Measurements from ENCODE around the gene HTR7.

Gene HTR7

GRCh38 chr10:90799172-90799571 lies 58.7 kb downstream of the HTR7 start:
- no peak overlapping the region for H3K4me3 ChIP-seq (ENCODE audit: low read depth, low read length, poor library complexity, severe bottlenecking)
- no peaks in the 10 kb centered on the region for H3K9me2 ChIP-seq (ENCODE audit: low read depth, low read length)
- H3K4me2 ChIP-seq (ENCODE audit: low read length): no peak overlapping the region
- no peaks in the 10 kb centered on the region for H3K36me3 ChIP-seq (ENCODE audit: insufficient read depth, low read length)
- no peak overlapping the region for H3K27ac ChIP-seq (ENCODE audit: low read depth, low read length, poor library complexity, severe bottlenecking)
- H2AFZ ChIP-seq (ENCODE audit: low read length): no peak overlapping the region
- no peaks in the 10 kb centered on the region for H4K20me1 ChIP-seq (ENCODE audit: insufficient read depth, low read length)
- H3F3A ChIP-seq (ENCODE audit: insufficient read depth, low read length): no peaks in the 10 kb centered on the region
- no peak overlapping the region for H3K9ac ChIP-seq (ENCODE audit: low read length)
- H3K9me3 ChIP-seq (ENCODE audit: low read length): no peaks in the 10 kb centered on the region
- no peaks in the 10 kb centered on the region for H3K27me3 ChIP-seq (ENCODE audit: insufficient read depth, low read length)
- H3K79me2 ChIP-seq (ENCODE audit: insufficient read depth, low read length): no peaks in the 10 kb centered on the region
- no peak for TF ChIP-seq CTCF (IDR thresholded peaks at IDR 0.05; ENCODE audit: low read length)
- TF ChIP-seq EZH2 (IDR thresholded peaks at IDR 0.05; ENCODE audit: borderline replicate concordance, low read length): no peak
- no peaks in the 10 kb centered on the region for H3K4me1 ChIP-seq (ENCODE audit: insufficient read depth, low read length, severe bottlenecking)

- H3K4me1 ChIP-seq (ENCODE audit: insufficient read depth, low read length, severe bottlenecking): no peaks in the 10 kb centered on the region
- H2AFZ ChIP-seq (ENCODE audit: low read length): no peak overlapping the region
- no peaks in the 10 kb centered on the region for H3F3A ChIP-seq (ENCODE audit: insufficient read depth, low read length)
- no peaks in the 10 kb centered on the region for H3K27me3 ChIP-seq (ENCODE audit: insufficient read depth, low read length)
- TF ChIP-seq CTCF (IDR thresholded peaks at IDR 0.05; ENCODE audit: low read length) (no peak), EZH2 (IDR thresholded peaks at IDR 0.05; ENCODE audit: borderline replicate concordance, low read length) (no peak)
- no peaks in the 10 kb centered on the region for H3K9me2 ChIP-seq (ENCODE audit: low read depth, low read length)
- no peak overlapping the region for H3K4me3 ChIP-seq (ENCODE audit: low read depth, low read length, poor library complexity, severe bottlenecking)
- H3K36me3 ChIP-seq (ENCODE audit: insufficient read depth, low read length): no peaks in the 10 kb centered on the region
- H3K9me3 ChIP-seq (ENCODE audit: low read length): no peaks in the 10 kb centered on the region
- no peak overlapping the region for H3K9ac ChIP-seq (ENCODE audit: low read length)
- H3K79me2 ChIP-seq (ENCODE audit: insufficient read depth, low read length): no peaks in the 10 kb centered on the region
- H3K4me2 ChIP-seq (ENCODE audit: low read length): no peak overlapping the region
- no peak overlapping the region for H3K27ac ChIP-seq (ENCODE audit: low read depth, low read length, poor library complexity, severe bottlenecking)
- no peaks in the 10 kb centered on the region for H4K20me1 ChIP-seq (ENCODE audit: insufficient read depth, low read length)
Measured at GRCh38 chr10:90798482-90798881, 59.4 kb downstream of the HTR7 start.

- Histone ChIP-seq H3K79me2 (ENCODE audit: insufficient read depth, low read length) (no peaks in the 10 kb centered on the region), H3K9me3 (ENCODE audit: low read length) (no peaks in the 10 kb centered on the region), H3F3A (ENCODE audit: insufficient read depth, low read length) (no peaks in the 10 kb centered on the region), H2AFZ (ENCODE audit: low read length) (no peak overlapping the region), H3K4me1 (ENCODE audit: insufficient read depth, low read length, severe bottlenecking) (no peaks in the 10 kb centered on the region), H3K27me3 (ENCODE audit: insufficient read depth, low read length) (no peaks in the 10 kb centered on the region), H3K4me2 (ENCODE audit: low read length) (no peak overlapping the region), H3K36me3 (ENCODE audit: insufficient read depth, low read length) (no peaks in the 10 kb centered on the region), H3K9ac (ENCODE audit: low read length) (no peak overlapping the region), H4K20me1 (ENCODE audit: insufficient read depth, low read length) (no peaks in the 10 kb centered on the region), H3K27ac (ENCODE audit: low read depth, low read length, poor library complexity, severe bottlenecking) (no peak overlapping the region), H3K4me3 (ENCODE audit: low read depth, low read length, poor library complexity, severe bottlenecking) (no peak overlapping the region), H3K9me2 (ENCODE audit: low read depth, low read length) (no peaks in the 10 kb centered on the region)
- no peak for TF ChIP-seq CTCF (IDR thresholded peaks at IDR 0.05; ENCODE audit: low read length)
- no peak for TF ChIP-seq EZH2 (IDR thresholded peaks at IDR 0.05; ENCODE audit: borderline replicate concordance, low read length)
Measured at GRCh38 chr10:90790422-90790821, 67.4 kb downstream of the HTR7 start.

All from OCI-LY1 (cell line).